ENCODE results near the gene PXDN. TPM values are rescaled to one million over a fixed set of nuclear protein-coding genes. Genes with fewer than 3 reads are reported as not detected.

PXDN gene
- total and polyA plus RNA-seq, 2 of the 4 experiments (the other 2 are of a cell fraction) = 153 to 332 TPM

DNA sequence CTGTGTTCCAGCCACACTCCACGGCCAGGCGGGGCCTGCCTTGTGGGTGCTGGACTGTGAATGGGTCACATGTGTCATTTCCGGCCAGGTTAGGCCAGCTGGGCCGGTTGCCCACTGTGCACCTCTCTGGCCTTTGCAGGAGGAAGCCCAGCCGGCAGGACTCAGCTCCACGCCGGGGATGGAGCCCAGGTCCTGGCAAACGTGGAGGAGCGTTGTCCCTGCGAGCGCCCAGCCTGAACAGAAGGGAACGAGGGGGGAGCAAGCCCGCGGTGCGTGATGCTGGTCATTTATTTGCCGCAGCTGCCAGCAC, 152.9 kb downstream of the PXDN start:
- Histone ChIP-seq H3K14ac (replicated peaks; ENCODE audit: low read depth, low read length) (no peak overlapping the region), H3K27me3 (ENCODE audit: control insufficient read depth, insufficient read depth, low read length) (peaks cover 3% of the 10 kb centered on the region; the same call in 1 of the 2 replicates), H3K56ac (ENCODE audit: extremely low read depth, insufficient read depth, low read length) (no peak overlapping the region), H3K4me1 (ENCODE audit: control insufficient read depth, insufficient read depth, low read length) (peaks cover 21% of the 10 kb centered on the region), H4K5ac (ENCODE audit: low read depth, low read length) (no peak overlapping the region), H3K9me1 (ENCODE audit: insufficient read depth, low read length) (peaks cover 24% of the 10 kb centered on the region), H2BK5ac (ENCODE audit: low read depth, low read length, poor library complexity, severe bottlenecking) (no peak overlapping the region), H3K4me2 (ENCODE audit: low read depth, low read length) (no peak overlapping the region), H4K91ac (ENCODE audit: insufficient read depth, low read depth, low read length) (no peak overlapping the region), H3K4ac (ENCODE audit: low read depth, low read length) (0 out of 2 replicates have a peak overlapping the region, but pooled peaks have one; percentile 51), H2BK20ac (ENCODE audit: low read depth, low read length) (peak overlapping the region; percentile 75), H3K9ac (ENCODE audit: low read depth, low read length) (no peak overlapping the region), H2AK9ac (replicated peaks; ENCODE audit: low read depth, low read length, poor library complexity) (peak overlapping the region; percentile 55), H3K9me3 (ENCODE audit: control insufficient read depth, insufficient read depth, low read length) (0 out of 2 replicates have a peak, but pooled peaks cover 2% of the 10 kb centered on the region), H3K27ac (ENCODE audit: insufficient read depth, low read length) (no peak overlapping the region), H2AK5ac (ENCODE audit: low read depth, low read length) (peak overlapping the region; percentile 71; the same call in 1 of the 2 replicates), H2AFZ (replicated peaks; ENCODE audit: low read length, poor library complexity) (no peak overlapping the region), H3K79me1 (ENCODE audit: low read depth in 1 of 2, low read length in 2 of 2) (0 out of 4 replicates have a peak, but pooled peaks cover 0 to 3% of the 10 kb centered on the region in 2 experiments), H4K8ac (ENCODE audit: low read depth in 2 of 2, low read length in 2 of 2) (peak overlapping the region in 1 of 2 experiments; percentile 23; a peak in 1 of 4 replicates), H3K4me3 (ENCODE audit: insufficient read depth, low read depth, low read length) (no peak overlapping the region), H4K20me1 (ENCODE audit: insufficient read depth, low read length) (peaks cover 13% of the 10 kb centered on the region; the same call in 1 of the 2 replicates), H2BK120ac (ENCODE audit: low read depth, low read length) (peak overlapping the region; percentile 83), H3K36me3 (ENCODE audit: control insufficient read depth, insufficient read depth, low read length) (no peaks in the 10 kb centered on the region), H3K18ac (ENCODE audit: low read depth, low read length) (no peak overlapping the region), H3K23ac (ENCODE audit: low read depth, low read length) (no peak overlapping the region), H2BK15ac (ENCODE audit: low read depth, low read length) (no peak overlapping the region)
- in situ Hi-C loops (cut with MboI; ENCODE audit: low sequenced_read_pairs) (loop anchor here (25.0 kb wide), 1 partner anchor 171 kb away; no protein-coding TSS in a partner anchor), dilution Hi-C loops (cut with HindIII; ENCODE audit: low sequenced_read_pairs, unreplicated experiment) (no loop called here), intact Hi-C loops (cut with micrococcal nuclease) (no loop called here)
- CTCF ChIA-PET = no interaction called here
- no peak for ATAC-seq (ENCODE audit: low read depth)
- TF ChIP-seq RFX5 (IDR thresholded peaks at IDR 0.05; ENCODE audit: low read depth, low read length) (no peak), RCOR1 (IDR thresholded peaks at IDR 0.05; ENCODE audit: insufficient replicate concordance, low read length) (no peak), RAD21 (IDR thresholded peaks at IDR 0.05; ENCODE audit: low read length) (no peak), NFE2L2 (IDR thresholded peaks at IDR 0.05; ENCODE audit: low read depth, low read length) (no peak), MXI1 (IDR thresholded peaks at IDR 0.05; ENCODE audit: borderline replicate concordance, low read depth, low read length) (no peak), MAFK (IDR thresholded peaks at IDR 0.05; ENCODE audit: low read depth, low read length) (no peak), MAZ (IDR thresholded peaks at IDR 0.05; ENCODE audit: borderline replicate concordance, low read depth, low read length) (no peak), SMC3 (IDR thresholded peaks at IDR 0.05; ENCODE audit: low read depth, low read length) (no peak), CEBPB (IDR thresholded peaks at IDR 0.05; ENCODE audit: low read depth, low read length) (no peak), BHLHE40 (IDR thresholded peaks at IDR 0.05; ENCODE audit: low read depth, low read length) (no peak), CHD1 (IDR thresholded peaks at IDR 0.05; ENCODE audit: low read depth, low read length) (no peak), FOS (IDR thresholded peaks at IDR 0.05; ENCODE audit: low read depth, low read length) (no peak), POLR2A (IDR thresholded peaks at IDR 0.05; ENCODE audit: low read depth, low read length) (no peak)
- TF ChIP-seq, protein P1, sequence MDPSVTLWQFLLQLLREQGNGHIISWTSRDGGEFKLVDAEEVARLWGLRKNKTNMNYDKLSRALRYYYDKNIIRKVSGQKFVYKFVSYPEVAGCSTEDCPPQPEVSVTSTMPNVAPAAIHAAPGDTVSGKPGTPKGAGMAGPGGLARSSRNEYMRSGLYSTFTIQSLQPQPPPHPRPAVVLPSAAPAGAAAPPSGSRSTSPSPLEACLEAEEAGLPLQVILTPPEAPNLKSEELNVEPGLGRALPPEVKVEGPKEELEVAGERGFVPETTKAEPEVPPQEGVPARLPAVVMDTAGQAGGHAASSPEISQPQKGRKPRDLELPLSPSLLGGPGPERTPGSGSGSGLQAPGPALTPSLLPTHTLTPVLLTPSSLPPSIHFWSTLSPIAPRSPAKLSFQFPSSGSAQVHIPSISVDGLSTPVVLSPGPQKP (IDR thresholded peaks at IDR 0.05; ENCODE audit: borderline replicate concordance, low read depth, low read length) = no peak
- TF ChIP-seq, protein P2, sequence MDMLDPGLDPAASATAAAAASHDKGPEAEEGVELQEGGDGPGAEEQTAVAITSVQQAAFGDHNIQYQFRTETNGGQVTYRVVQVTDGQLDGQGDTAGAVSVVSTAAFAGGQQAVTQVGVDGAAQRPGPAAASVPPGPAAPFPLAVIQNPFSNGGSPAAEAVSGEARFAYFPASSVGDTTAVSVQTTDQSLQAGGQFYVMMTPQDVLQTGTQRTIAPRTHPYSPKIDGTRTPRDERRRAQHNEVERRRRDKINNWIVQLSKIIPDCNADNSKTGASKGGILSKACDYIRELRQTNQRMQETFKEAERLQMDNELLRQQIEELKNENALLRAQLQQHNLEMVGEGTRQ (IDR thresholded peaks at IDR 0.05; ENCODE audit: low read depth, low read length) = no peak
- TF ChIP-seq, protein P3, sequence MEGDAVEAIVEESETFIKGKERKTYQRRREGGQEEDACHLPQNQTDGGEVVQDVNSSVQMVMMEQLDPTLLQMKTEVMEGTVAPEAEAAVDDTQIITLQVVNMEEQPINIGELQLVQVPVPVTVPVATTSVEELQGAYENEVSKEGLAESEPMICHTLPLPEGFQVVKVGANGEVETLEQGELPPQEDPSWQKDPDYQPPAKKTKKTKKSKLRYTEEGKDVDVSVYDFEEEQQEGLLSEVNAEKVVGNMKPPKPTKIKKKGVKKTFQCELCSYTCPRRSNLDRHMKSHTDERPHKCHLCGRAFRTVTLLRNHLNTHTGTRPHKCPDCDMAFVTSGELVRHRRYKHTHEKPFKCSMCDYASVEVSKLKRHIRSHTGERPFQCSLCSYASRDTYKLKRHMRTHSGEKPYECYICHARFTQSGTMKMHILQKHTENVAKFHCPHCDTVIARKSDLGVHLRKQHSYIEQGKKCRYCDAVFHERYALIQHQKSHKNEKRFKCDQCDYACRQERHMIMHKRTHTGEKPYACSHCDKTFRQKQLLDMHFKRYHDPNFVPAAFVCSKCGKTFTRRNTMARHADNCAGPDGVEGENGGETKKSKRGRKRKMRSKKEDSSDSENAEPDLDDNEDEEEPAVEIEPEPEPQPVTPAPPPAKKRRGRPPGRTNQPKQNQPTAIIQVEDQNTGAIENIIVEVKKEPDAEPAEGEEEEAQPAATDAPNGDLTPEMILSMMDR (conservative IDR thresholded peaks at IDR 0.05; ENCODE audit: low read depth, low read length) = no peak
- no TSS peak for BruUV-seq (replicated peaks)
- WGBS, 2 experiments (ENCODE audit: extremely low coverage in 2 of 2, insufficient read length in 1 of 2) = 86% methylated on average over 12 of the region's 16 CpGs; no CpG with 5 or more reads in 1 of the 2 experiments
- no peak for DNase-seq
- POLR2A ChIA-PET (ENCODE audit: unreplicated experiment) = no interaction called here
